ENCODE data around the gene CROCC.

CROCC gene

DNA sequence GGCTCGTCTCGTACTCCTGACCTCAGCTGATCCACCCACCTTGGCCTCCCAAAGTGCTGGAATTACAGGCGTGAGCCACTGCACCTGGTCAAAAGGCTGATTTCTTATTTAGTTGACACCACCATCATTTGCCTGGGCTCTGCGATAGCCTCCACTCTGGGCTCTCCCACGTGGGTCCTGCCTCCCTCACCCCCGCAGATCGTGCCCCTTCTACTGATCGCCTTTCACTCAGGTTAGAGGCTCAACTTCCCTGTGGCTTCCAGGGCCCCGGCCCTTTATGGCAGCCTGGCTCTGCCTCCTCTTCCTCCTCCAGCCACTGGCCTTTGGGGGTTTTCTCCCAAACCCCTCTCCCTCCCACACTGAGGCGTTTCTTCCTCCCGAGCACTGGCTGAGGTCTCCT is 61.2 kb downstream of the CROCC start:
- no peak for DNase-seq (ENCODE audit: low spot score in 2 of 2)
- no peak overlapping the region for H3K4me3 Mint-ChIP-seq
- peaks cover 3% of the 10 kb centered on the region for H3K36me3 Mint-ChIP-seq (ENCODE audit: insufficient read depth)
- peaks cover 28% of the 10 kb centered on the region for H3K27me3 Mint-ChIP-seq
- H3K4me1 Mint-ChIP-seq: peaks cover 10% of the 10 kb centered on the region
- H3K27ac Mint-ChIP-seq (ENCODE audit: low read depth): no peak overlapping the region
- no peaks in the 10 kb centered on the region for H3K9me3 Mint-ChIP-seq
- no peak for ATAC-seq (replicated peaks; ENCODE audit: extremely low read depth, poor library complexity, severe bottlenecking)

DNA sequence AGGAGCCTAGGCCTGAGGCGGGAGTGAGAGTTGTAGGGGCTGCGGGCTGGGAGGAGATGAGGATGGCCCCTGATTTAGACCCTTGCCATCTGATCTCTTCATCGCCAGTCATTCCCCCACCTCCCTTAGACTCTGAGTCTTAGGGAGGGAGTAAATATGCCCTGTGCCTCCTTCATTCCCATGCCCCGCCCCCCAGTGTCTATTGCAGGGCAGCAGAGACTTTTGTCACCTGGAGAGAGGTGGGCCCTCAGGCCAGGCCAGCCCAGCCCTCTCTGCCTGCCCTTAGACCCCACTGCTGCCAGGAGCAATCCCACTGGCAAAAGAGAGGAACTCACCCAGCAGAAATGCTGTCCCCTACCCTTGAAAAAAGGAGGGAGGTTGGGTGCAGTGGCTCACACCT is 61.9 kb downstream of the CROCC start:
- DNase-seq (ENCODE audit: low spot score in 2 of 2) (no peak), ATAC-seq (replicated peaks; ENCODE audit: extremely low read depth, poor library complexity, severe bottlenecking) (no peak)
- Mint-ChIP-seq H3K27ac (ENCODE audit: low read depth) (no peak overlapping the region), H3K4me3 (no peak overlapping the region), H3K36me3 (ENCODE audit: insufficient read depth) (peaks cover 3% of the 10 kb centered on the region), H3K27me3 (peaks cover 28% of the 10 kb centered on the region), H3K4me1 (peaks cover 10% of the 10 kb centered on the region), H3K9me3 (no peaks in the 10 kb centered on the region)

DNA sequence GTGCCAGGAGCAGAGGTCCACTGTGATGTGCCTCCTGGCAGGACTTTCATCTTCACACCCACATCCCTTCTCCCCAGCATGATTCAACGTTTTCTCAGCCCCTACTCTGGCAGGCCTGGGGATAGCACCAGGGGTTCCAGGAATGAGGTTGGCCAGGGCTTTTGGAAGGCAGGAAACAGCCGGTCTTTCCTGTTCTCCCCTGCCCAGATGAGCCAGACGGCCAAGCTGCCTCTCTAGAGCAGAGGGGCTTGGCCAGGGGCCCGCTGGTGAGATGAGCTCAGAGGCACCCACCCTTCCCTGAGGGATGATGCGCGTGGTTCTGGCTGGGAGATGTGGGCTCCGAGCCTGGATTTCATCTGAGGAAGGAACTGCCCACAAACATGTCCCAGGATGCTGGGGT is 63.0 kb downstream of the CROCC start:
- Mint-ChIP-seq H3K27ac (ENCODE audit: low read depth) (no peak overlapping the region), H3K4me3 (no peak overlapping the region), H3K9me3 (no peaks in the 10 kb centered on the region), H3K4me1 (peaks cover 10% of the 10 kb centered on the region), H3K27me3 (peaks cover 28% of the 10 kb centered on the region), H3K36me3 (ENCODE audit: insufficient read depth) (peaks cover 3% of the 10 kb centered on the region)
- ATAC-seq (replicated peaks; ENCODE audit: extremely low read depth, poor library complexity, severe bottlenecking) (no peak), DNase-seq (ENCODE audit: low spot score in 2 of 2) (no peak)

GRCh38 chr1:16986113-16986512 is 64.4 kb downstream of the CROCC start:
- Mint-ChIP-seq H3K9me3 (no peaks in the 10 kb centered on the region), H3K36me3 (ENCODE audit: insufficient read depth) (peaks cover 9% of the 10 kb centered on the region), H3K27ac (ENCODE audit: low read depth) (no peak overlapping the region), H3K4me3 (no peak overlapping the region), H3K27me3 (peaks cover 19% of the 10 kb centered on the region), H3K4me1 (peaks cover 5% of the 10 kb centered on the region)
- DNase-seq (ENCODE audit: low spot score in 2 of 2) (no peak), ATAC-seq (replicated peaks; ENCODE audit: extremely low read depth, poor library complexity, severe bottlenecking) (no peak)

- Mint-ChIP-seq H3K36me3 (ENCODE audit: insufficient read depth) (peaks cover 10% of the 10 kb centered on the region), H3K4me3 (no peak overlapping the region)
Observed at GRCh38 chr1:16986560-16986959, 64.8 kb downstream of the CROCC start.

GRCh38 chr1:16986962-16987361 is 65.2 kb downstream of the CROCC start:
- no peak for ATAC-seq (replicated peaks; ENCODE audit: extremely low read depth, poor library complexity, severe bottlenecking)
- Mint-ChIP-seq H3K27me3 (peaks cover 12% of the 10 kb centered on the region), H3K27ac (ENCODE audit: low read depth) (no peak overlapping the region), H3K36me3 (ENCODE audit: insufficient read depth) (peaks cover 10% of the 10 kb centered on the region), H3K4me3 (no peak overlapping the region), H3K4me1 (no peaks in the 10 kb centered on the region), H3K9me3 (no peaks in the 10 kb centered on the region)
- DNase-seq (ENCODE audit: low spot score in 2 of 2): no peak

More at GRCh38 chr1:16986560-16986959, 64.8 kb downstream of the CROCC start:
- Mint-ChIP-seq H3K9me3 (no peaks in the 10 kb centered on the region), H3K27ac (ENCODE audit: low read depth) (no peak overlapping the region), H3K27me3 (peaks cover 14% of the 10 kb centered on the region), H3K4me1 (peaks cover under 1% of the 10 kb centered on the region)
- no peak for ATAC-seq (replicated peaks; ENCODE audit: extremely low read depth, poor library complexity, severe bottlenecking)
- no peak for DNase-seq (ENCODE audit: low spot score in 2 of 2)

- no peak overlapping the region for H3K4me3 Mint-ChIP-seq
- no peaks in the 10 kb centered on the region for H3K9me3 Mint-ChIP-seq
- peaks cover 6% of the 10 kb centered on the region for H3K27me3 Mint-ChIP-seq
- no peak overlapping the region for H3K27ac Mint-ChIP-seq (ENCODE audit: low read depth)
- ATAC-seq (replicated peaks; ENCODE audit: extremely low read depth, poor library complexity, severe bottlenecking) (no peak), DNase-seq (ENCODE audit: low spot score in 2 of 2) (no peak)
- H3K4me1 Mint-ChIP-seq: no peaks in the 10 kb centered on the region
- H3K36me3 Mint-ChIP-seq (ENCODE audit: insufficient read depth): peaks cover 10% of the 10 kb centered on the region
Observed at GRCh38 chr1:16988210-16988609, 66.5 kb downstream of the CROCC start.

- ATAC-seq (replicated peaks; ENCODE audit: extremely low read depth, poor library complexity, severe bottlenecking) (no peak), DNase-seq (ENCODE audit: low spot score in 2 of 2) (no peak)
- no peaks in the 10 kb centered on the region for H3K27me3 Mint-ChIP-seq
- H3K9me3 Mint-ChIP-seq: no peaks in the 10 kb centered on the region
- no peak overlapping the region for H3K27ac Mint-ChIP-seq (ENCODE audit: low read depth)
- peaks cover 11% of the 10 kb centered on the region for H3K36me3 Mint-ChIP-seq (ENCODE audit: insufficient read depth)
- H3K4me3 Mint-ChIP-seq: no peak overlapping the region
- H3K4me1 Mint-ChIP-seq: no peaks in the 10 kb centered on the region
Observed at GRCh38 chr1:16989676-16990391, 68.1 kb downstream of the CROCC start.

GRCh38 chr1:16991571-16991970 is 69.8 kb downstream of the CROCC start:
- Mint-ChIP-seq H3K36me3 (ENCODE audit: insufficient read depth) (peaks cover 15% of the 10 kb centered on the region), H3K9me3 (no peaks in the 10 kb centered on the region), H3K27ac (ENCODE audit: low read depth) (no peak overlapping the region), H3K4me3 (no peak overlapping the region), H3K4me1 (no peaks in the 10 kb centered on the region), H3K27me3 (no peaks in the 10 kb centered on the region)
- no peak for ATAC-seq (replicated peaks; ENCODE audit: extremely low read depth, poor library complexity, severe bottlenecking)
- DNase-seq (ENCODE audit: low spot score in 2 of 2): no peak

GRCh38 chr1:16992102-16992501 is 70.4 kb downstream of the CROCC start:
- Mint-ChIP-seq H3K4me3 (no peak overlapping the region), H3K27ac (ENCODE audit: low read depth) (no peak overlapping the region), H3K4me1 (no peaks in the 10 kb centered on the region), H3K9me3 (no peaks in the 10 kb centered on the region), H3K36me3 (ENCODE audit: insufficient read depth) (peaks cover 19% of the 10 kb centered on the region), H3K27me3 (no peaks in the 10 kb centered on the region)
- DNase-seq (ENCODE audit: low spot score in 2 of 2) (no peak), ATAC-seq (replicated peaks; ENCODE audit: extremely low read depth, poor library complexity, severe bottlenecking) (no peak)

- H3K9me3 Mint-ChIP-seq: no peaks in the 10 kb centered on the region
- DNase-seq (ENCODE audit: low spot score in 2 of 2): no peak
- H3K36me3 Mint-ChIP-seq (ENCODE audit: insufficient read depth): peaks cover 19% of the 10 kb centered on the region
- H3K4me1 Mint-ChIP-seq: no peaks in the 10 kb centered on the region
- no peak overlapping the region for H3K27ac Mint-ChIP-seq (ENCODE audit: low read depth)
- no peak for ATAC-seq (replicated peaks; ENCODE audit: extremely low read depth, poor library complexity, severe bottlenecking)
- H3K4me3 Mint-ChIP-seq: no peak overlapping the region
- no peaks in the 10 kb centered on the region for H3K27me3 Mint-ChIP-seq
Observed at GRCh38 chr1:16992675-16993074, 70.9 kb downstream of the CROCC start.

GRCh38 chr1:16993521-16994038 is 71.8 kb downstream of the CROCC start:
- H3K4me3 Mint-ChIP-seq: no peak overlapping the region
- peaks cover 27% of the 10 kb centered on the region for H3K36me3 Mint-ChIP-seq (ENCODE audit: insufficient read depth)
- H3K4me1 Mint-ChIP-seq: no peaks in the 10 kb centered on the region
- H3K27ac Mint-ChIP-seq (ENCODE audit: low read depth): no peak overlapping the region
- ATAC-seq (replicated peaks; ENCODE audit: extremely low read depth, poor library complexity, severe bottlenecking) (no peak), DNase-seq (ENCODE audit: low spot score in 2 of 2) (no peak)
- H3K27me3 Mint-ChIP-seq: no peaks in the 10 kb centered on the region
- H3K9me3 Mint-ChIP-seq: no peaks in the 10 kb centered on the region

GRCh38 chr1:16996845-16997244 is 75.1 kb downstream of the CROCC start:
- H3K27me3 Mint-ChIP-seq: no peaks in the 10 kb centered on the region
- no peak overlapping the region for H3K27ac Mint-ChIP-seq (ENCODE audit: low read depth)
- peaks cover 27% of the 10 kb centered on the region for H3K36me3 Mint-ChIP-seq (ENCODE audit: insufficient read depth)
- no peak overlapping the region for H3K4me3 Mint-ChIP-seq
- no peaks in the 10 kb centered on the region for H3K9me3 Mint-ChIP-seq
- H3K4me1 Mint-ChIP-seq: no peaks in the 10 kb centered on the region
- ATAC-seq (replicated peaks; ENCODE audit: extremely low read depth, poor library complexity, severe bottlenecking) (no peak), DNase-seq (ENCODE audit: low spot score in 2 of 2) (no peak)
